Nephron progenitor cell (in vitro differentiated cells): ENCODE measurements around the gene OLFML2A.
A peak's percentile ranks its signal among the peaks of the same experiment; 100 is the strongest.

Experiments
- DNase-seq: peaks from one replicate; pipeline ENCODE4 v3.0.0; 2021
- H3K27ac Mint-ChIP-seq: 2 replicates; pipeline ENCODE4 v1.8.0; 2021; ENCODE audit warnings: mild to moderate bottlenecking, moderate library complexity, mixed read lengths
- H3K27me3 Mint-ChIP-seq: 2 replicates; pipeline ENCODE4 v1.8.0; 2021; ENCODE audit warnings: mild to moderate bottlenecking, low read depth, mixed read lengths; ENCODE audit not compliant: poor library complexity
- H3K36me3 Mint-ChIP-seq: 2 replicates; pipeline ENCODE4 v1.8.0; 2021; ENCODE audit warnings: low read depth, mixed read lengths
- H3K4me1 Mint-ChIP-seq: 2 replicates; pipeline ENCODE4 v1.8.0; 2021; ENCODE audit warnings: mixed read lengths
- H3K4me3 Mint-ChIP-seq: 2 replicates; pipeline ENCODE4 v1.8.0; 2021; ENCODE audit warnings: mild to moderate bottlenecking, moderate library complexity, mixed read lengths
- H3K9me3 Mint-ChIP-seq: 2 replicates; pipeline ENCODE4 v1.8.0; 2021; ENCODE audit warnings: mild to moderate bottlenecking, moderate library complexity, mixed read lengths
- TF ChIP-seq, protein P1 (sequence below): fragments of 200-600 bp; sonication (generic); IDR thresholded peaks from 2 replicates; pipeline ENCODE4 v1.5.0; 2021; ENCODE audit warnings: antibody characterized with exemption

Gene OLFML2A

DNA sequence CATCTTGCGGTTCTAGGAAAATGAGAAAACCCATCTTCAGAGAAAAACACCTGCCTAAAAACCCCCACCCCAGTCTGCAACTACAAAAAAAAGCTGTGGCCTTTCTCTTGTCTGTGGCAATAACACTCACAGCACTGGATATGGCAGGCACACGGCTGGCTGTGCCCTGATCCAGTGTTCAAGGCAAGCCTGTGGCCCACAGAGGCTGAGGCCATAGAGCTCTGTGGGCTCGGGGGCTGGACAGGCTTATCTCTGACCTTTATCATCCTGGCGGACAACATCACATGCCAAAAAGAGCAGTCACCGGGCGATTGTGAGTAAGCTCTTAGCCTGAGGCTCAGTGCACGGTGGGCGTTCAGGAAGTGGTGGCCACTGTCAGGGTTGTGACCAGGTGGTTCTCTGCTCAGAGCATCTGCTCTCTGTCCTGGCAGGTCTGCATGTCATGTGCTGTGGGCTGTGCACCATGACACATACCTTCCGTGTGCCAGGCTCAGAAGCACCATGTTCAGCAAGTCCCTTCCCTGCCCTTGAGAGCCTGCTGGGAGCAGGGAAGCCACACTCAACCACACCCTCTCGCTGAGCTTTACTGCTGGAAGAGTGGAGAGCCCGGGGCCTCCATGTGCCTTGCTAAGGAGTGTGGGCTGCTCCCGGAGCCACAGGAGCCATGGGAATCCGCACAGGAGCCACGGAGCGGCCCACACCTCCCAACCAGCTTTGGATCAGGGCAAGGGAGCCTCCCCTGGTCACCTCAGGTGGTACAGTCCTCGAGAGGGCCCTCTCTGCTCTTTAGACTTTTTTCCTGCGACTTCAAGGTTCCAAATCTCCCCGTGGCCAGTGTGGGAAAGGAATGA lies 41.7 kb downstream of the OLFML2A start:
- Mint-ChIP-seq H3K4me1 (peaks cover 22% of the 10 kb centered on the region), H3K27ac (no peak overlapping the region), H3K27me3 (peaks cover 7% of the 10 kb centered on the region), H3K9me3 (no peaks in the 10 kb centered on the region), H3K4me3 (no peak overlapping the region), H3K36me3 (no peaks in the 10 kb centered on the region)
- no peak for DNase-seq
- TF ChIP-seq, protein P1, sequence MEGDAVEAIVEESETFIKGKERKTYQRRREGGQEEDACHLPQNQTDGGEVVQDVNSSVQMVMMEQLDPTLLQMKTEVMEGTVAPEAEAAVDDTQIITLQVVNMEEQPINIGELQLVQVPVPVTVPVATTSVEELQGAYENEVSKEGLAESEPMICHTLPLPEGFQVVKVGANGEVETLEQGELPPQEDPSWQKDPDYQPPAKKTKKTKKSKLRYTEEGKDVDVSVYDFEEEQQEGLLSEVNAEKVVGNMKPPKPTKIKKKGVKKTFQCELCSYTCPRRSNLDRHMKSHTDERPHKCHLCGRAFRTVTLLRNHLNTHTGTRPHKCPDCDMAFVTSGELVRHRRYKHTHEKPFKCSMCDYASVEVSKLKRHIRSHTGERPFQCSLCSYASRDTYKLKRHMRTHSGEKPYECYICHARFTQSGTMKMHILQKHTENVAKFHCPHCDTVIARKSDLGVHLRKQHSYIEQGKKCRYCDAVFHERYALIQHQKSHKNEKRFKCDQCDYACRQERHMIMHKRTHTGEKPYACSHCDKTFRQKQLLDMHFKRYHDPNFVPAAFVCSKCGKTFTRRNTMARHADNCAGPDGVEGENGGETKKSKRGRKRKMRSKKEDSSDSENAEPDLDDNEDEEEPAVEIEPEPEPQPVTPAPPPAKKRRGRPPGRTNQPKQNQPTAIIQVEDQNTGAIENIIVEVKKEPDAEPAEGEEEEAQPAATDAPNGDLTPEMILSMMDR, result no peak

DNA sequence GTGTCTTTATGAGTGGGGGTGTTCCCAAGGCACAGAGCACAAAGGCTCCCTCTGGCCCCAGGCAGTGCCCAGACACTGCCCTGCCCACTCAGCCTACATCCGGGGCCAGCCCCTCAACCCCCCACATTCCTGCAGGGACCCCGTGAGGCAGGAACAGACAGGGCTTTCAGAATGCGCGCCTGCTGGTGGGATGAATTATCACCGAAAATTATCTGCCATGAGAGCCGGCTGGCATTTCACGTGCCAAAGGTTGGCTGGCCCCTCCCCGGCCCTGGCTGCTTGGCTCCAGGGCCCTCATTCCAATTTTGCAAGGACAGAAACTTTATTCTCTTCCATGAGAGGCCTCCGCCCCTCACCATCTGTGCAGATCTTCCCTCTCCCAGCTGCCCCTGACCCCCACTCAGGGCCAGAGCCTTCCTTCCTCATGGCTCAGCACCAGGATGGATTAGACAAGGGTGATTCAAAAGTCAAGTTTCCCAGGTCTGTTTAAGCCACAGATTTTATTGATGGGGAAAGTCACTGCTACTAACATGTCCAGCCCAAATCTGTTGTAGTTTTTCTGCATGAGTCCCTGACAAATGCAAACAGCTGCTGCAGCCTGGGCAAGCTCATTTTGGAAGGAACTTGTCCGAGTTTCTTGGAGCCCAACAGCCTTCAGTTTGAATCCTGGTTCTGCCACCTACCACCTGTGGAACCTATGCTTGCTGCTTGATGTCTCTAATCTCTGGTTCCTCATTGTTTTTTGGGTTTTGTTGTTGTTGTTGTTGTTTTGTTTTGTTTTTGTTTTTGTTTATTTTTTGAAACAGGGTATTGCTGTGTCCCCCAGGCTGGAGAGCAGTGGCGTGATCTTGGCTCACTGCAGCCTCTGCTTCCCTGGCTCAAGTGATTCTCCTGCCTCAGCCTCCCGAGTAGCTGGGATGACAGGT lies 44.0 kb downstream of the OLFML2A start:
- H3K36me3 Mint-ChIP-seq, result no peaks in the 10 kb centered on the region
- no peak overlapping the region for H3K4me3 Mint-ChIP-seq
- TF ChIP-seq, protein P1, result no peak
- no peaks in the 10 kb centered on the region for H3K9me3 Mint-ChIP-seq
- H3K27ac Mint-ChIP-seq, result no peak overlapping the region
- DNase-seq, result no peak
- H3K4me1 Mint-ChIP-seq, result peaks cover 15% of the 10 kb centered on the region
- peaks cover 6% of the 10 kb centered on the region for H3K27me3 Mint-ChIP-seq

DNA sequence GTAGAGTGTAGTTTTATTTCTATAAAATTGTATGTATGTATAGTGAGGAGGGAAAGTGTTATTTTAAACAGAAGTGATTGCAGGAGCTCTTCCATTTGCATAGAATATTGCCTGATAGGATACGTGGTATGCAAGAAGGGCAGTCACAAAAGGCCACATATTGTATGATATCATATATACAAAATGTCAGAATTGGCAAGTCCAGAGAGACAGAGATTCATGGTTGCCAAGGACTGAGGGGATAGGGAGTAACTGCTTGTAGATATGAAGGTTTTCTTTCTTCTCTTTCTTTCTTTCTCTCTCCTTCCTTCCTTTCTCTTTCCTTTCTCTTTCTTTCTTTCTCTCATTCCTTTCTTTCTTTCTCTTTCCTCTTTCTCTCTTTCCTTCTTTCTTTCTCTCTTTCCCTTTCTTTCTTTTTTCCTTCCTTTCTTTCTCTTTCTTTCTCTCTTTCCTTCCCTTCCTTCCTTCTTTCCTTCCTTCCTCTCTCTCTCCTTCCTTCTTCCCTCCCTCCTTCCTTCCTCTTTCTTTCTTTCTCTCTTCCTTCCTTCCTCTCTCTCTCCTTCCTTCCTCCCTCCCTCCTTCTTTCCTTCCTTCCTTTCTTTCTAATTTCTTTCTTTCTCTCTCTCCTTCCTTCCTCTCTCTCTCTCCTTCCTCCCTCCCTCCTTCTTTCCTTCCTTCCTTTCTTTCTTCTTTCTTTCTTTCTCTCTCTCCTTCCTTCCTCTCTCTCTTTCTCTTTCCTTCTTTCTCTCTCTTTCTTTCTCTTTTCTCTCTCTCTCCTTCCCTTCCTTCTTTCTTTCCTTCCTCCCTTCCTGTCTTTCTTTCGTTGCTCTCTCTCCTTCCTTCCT lies 51.8 kb downstream of the OLFML2A start:
- peaks cover 12% of the 10 kb centered on the region for H3K27me3 Mint-ChIP-seq
- TF ChIP-seq, protein P1, result no peak
- peaks cover 9% of the 10 kb centered on the region for H3K4me1 Mint-ChIP-seq
- H3K9me3 Mint-ChIP-seq, result peaks cover 8% of the 10 kb centered on the region
- H3K4me3 Mint-ChIP-seq, result no peak overlapping the region
- peak overlapping the region; percentile 25 for H3K27ac Mint-ChIP-seq
- no peaks in the 10 kb centered on the region for H3K36me3 Mint-ChIP-seq
- DNase-seq, result no peak

DNA sequence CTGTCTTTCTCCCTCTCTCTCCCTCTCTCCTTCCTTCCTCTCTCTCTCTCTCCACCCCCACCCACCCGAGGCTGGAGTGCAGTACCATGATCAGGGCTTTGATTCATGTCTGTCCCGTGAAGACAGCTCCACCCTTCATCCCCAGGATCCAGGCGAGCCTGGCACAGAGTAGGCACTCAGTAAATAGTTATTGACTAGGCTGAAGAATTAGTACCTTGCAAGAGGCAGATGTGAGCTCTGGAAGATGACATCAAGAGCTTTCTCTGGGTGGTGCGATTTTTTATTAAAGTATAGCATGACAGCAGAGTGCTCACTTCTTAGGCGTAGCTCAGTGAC lies 52.4 kb downstream of the OLFML2A start:
- TF ChIP-seq, protein P1, result no peak
- Mint-ChIP-seq H3K27me3 (peaks cover 10% of the 10 kb centered on the region), H3K27ac (peak overlapping the region; percentile 25), H3K4me1 (peaks cover 9% of the 10 kb centered on the region), H3K36me3 (no peaks in the 10 kb centered on the region), H3K9me3 (peaks cover 8% of the 10 kb centered on the region), H3K4me3 (no peak overlapping the region)
- no peak for DNase-seq

DNA sequence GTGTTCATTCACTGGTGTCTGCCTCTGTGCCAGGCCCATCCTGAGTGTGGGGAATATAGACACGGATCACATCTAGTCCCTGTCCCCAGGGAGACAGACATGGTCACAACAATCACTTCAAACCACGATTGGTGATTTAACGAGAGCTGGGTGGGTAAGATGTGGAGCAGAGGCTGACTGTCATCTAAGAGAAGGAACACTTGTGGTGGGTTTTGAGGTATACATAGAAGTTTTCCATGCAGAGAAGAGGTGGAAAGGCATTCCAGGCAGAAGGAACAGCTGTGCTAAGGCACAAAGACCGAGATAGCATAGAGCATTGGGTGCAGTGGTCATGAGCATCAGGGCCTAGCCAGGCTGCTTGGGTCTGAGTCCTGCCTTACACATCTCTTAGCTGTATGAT lies 53.7 kb downstream of the OLFML2A start:
- Mint-ChIP-seq H3K4me1 (peaks cover 9% of the 10 kb centered on the region), H3K36me3 (no peaks in the 10 kb centered on the region), H3K9me3 (peaks cover 8% of the 10 kb centered on the region), H3K4me3 (no peak overlapping the region), H3K27me3 (peaks cover 9% of the 10 kb centered on the region), H3K27ac (no peak overlapping the region)
- no peak for DNase-seq
- TF ChIP-seq, protein P1, result no peak
